ENCODE results near the gene RLN3.
A peak's percentile ranks its signal among the peaks of the same experiment; 100 is the strongest.
"Not testable (repeated sequence)": the region's sequence is repeated elsewhere in the genome, so short reads cannot be mapped to it uniquely, and the experiment has no call there.

Gene RLN3

DNA sequence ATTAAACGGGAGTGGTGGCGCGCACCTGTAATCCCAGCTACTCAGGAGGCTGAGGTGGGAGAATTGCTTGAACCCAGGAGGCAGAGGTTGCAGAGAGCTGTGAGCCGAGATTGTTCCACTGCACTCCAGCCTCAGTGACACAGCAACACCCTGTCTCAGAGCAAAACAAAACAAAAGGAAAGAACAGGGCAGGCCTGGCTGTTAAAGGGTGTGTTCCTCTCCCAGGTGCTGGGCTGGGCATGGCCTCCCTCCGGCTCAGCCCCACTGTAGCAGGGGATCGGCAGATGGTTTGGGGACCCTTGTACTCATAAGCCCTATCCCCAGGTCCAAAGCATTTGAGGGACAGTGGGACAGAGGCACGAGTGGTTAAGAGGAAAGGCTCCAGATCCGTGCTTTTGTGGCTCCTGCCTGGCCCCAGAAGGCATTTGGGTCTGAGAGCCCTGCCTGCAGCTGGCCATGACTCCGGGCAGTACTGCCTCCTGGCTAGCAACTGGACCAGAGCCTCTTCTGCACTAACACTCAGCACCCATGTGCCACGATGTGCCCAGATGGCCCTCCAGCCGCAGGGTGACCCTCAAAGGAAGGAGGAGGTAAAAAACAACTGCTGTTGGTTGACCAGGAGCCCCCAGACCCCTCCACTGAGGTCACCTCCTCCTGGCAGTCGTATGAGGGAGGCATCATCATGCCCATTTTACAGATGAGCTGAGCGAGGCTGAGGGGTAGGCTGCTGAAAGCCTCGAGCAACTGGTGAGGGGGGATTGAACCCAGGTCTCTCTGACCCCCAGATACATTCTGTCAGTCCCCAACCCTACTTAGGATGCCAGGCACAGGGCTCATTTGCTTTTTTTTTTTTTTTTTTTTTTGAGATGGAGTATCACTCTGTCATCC lies 31.8 kb upstream of the RLN3 start:
- no peak for DNase-seq

DNA sequence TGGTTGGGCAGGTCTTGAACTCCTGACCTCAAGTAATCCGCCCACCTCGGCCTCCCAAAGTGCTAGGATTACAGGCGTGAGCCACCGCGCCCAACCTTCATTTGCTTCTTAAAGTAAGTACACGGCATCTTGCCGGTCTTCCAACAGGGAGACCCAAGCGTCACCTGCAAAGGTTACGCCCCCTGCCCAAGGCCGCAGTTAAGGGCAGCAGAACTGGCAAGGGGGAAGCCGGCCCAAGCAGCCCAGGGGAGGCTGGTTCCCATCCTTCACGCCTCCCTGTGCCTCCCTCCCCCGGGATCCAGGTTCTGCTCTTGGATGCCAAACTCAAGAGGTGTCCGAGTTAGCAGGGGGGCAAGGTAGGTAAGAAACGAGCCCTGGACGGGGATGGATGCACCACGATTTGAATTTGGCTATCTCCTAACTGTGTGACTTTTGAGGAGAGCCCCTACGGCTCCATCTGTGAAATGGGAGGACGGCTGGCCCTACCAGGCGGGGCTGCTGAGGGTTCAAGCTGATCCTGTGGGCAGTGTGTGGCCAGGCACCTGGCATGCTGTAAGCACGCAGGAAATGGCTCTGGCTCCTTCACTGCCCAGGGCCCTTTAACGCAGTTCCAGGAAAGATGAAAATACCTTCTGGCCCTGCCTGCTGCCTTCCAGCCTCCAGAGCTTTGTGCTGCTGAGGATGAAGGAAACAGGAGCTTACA lies 30.9 kb upstream of the RLN3 start:
- DNase-seq: no peak

DNA sequence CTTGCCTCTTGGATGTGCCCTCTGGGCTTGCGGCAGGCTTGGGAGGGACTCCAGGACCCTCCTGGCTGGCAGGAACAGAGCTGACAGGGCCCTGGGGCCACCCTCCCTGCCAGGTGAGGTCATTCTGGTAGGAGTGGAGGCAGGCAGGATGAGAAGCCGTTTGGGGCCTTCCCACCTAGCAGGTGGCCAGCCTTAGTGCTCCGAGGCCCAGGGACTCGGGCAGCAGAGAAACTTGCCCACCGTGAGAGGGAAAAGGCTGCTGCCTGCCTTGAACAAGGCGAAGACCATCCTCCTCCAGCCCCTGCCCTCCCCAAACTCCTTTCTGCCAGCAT lies 30.4 kb upstream of the RLN3 start:
- no peak for DNase-seq

DNA sequence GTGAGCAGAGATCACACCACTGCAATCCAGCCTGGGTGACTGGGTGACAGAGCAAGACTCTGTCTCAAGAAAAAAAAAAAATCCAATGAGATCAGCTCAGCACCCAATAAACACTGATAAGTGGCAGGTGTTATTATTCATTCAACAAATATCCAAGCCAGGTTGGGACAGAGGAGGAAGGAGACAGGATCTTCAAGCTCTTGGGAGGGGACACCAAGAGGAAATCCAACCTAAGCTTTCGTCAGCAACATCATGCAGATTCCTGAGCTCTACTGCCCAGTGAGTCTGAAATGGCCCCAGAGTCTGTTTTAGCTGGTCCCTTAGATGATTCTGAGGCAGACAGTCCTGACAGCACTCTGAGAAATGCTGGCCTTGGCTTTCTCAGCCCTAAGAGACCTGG lies 29.5 kb upstream of the RLN3 start:
- DNase-seq: no peak

DNA sequence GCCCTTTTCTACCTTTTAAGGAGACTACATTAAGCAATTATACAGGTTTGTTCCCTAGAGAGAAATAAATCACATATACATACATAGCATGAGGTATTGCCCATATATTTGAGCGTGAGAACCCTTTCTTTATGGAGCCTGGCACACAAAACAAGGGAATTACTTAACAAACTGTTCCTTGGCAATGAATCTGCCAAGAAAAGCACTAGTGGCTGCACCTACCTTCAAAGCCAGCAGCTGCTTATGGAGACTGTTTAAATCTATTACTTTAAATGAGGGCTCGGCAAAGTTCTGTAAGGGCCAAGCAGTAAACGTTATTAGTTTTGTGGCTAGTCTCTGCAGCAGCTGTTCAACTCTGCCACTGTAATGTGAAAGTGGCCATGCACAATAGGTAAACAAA lies 28.9 kb upstream of the RLN3 start:
- DNase-seq: no peak

DNA sequence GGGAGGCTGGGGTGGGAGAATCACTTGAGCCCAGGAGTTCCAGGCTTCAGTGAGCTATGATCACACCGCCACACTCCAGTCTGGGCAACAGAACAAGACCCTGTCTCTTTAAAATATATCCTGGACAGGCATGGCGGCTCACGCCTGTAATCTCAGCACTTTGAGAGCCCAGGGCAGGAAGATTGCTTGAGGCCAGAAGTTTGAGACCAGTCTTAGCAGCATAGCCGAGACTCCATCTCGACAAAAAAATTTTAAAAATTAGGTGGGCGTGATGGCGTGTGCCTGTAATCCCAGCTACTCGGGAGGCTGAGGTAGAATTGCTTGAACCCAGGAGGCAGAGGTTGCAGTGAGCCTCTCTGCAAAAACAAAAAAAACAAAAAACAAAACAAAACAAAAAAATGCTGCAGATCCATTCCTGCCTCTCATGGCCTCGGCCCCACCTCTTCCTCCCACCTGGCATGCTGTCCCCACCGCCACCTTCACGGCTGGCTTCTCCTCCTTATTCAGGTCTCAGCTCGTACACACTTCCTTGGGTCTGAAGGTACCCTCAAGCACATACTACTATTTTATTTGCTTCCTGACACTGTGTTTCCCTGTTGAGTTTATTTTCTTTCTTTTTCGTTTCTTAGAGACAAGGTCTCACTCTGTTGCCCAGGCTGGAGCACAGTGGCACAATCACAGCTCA lies 27.1 kb upstream of the RLN3 start:
- no peak for DNase-seq

DNA sequence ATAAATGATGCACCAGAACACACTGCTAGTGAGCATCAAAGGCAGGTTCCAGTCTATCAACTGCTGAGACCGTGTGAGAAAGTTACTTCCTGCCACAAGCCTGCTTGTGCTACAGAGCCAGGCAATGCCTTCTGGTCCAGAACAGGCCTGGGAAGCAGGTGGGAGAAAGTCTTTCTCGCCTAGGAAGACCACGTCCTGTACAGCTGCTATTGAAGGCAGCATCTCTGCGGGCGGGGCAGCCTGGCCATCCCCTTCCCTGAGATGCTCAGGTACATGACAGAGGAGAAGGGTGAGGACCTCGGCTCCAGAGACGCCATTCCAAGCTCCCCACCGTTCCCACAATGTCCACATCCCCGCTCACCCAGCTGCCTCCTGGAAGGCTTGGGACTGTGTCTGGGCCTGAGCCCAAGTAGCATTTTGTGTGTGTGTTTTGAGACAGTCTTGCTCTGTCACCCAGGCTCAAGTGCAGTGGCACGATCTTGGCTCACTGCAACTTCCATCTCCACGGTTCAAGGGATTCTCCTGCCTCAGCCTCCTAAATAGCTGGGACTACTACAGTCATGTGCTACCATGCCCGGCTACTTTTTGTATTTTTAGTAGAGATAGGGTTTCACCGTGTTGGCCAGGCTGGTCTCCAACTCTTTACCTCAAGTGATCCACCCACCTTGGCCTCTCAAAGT lies 25.2 kb upstream of the RLN3 start:
- no peak for DNase-seq

DNA sequence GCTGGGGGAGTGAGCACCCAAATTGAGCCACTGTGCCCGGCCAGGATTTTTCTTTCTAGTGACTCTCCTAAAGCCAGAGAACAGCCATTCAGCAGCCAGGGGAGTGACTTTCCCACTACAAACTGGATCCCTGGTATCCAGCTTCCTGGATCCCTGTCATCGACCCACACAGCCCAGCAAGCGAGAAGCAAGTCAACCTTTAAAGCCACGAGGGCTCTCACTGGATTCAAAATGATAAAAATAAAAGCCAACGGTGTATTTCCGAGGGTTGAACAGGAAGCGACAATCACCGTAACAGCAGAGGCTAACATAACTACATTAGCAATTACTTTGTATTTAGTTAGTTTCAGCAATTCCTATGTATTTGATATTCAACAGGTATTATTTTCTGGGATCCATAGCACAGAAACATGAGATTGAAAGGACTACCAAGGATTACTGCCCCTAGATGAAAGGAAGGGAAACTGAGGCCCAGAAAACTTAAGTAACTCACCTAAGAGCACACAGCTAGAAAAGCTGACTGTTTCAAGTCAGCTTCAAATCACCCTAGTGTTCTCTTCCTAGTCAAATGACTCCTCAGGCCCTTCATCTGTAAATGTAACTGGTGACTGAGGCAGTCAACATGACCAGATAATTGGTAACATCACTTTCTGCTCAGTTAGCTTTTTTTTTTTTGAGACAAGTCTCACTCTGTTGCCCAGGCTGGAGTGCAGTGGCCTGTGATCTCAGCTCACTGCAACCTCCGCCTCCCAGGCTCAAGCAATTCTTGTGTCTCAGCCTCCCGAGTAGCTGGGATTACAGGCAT lies 24.5 kb upstream of the RLN3 start:
- DNase-seq: no peak

DNA sequence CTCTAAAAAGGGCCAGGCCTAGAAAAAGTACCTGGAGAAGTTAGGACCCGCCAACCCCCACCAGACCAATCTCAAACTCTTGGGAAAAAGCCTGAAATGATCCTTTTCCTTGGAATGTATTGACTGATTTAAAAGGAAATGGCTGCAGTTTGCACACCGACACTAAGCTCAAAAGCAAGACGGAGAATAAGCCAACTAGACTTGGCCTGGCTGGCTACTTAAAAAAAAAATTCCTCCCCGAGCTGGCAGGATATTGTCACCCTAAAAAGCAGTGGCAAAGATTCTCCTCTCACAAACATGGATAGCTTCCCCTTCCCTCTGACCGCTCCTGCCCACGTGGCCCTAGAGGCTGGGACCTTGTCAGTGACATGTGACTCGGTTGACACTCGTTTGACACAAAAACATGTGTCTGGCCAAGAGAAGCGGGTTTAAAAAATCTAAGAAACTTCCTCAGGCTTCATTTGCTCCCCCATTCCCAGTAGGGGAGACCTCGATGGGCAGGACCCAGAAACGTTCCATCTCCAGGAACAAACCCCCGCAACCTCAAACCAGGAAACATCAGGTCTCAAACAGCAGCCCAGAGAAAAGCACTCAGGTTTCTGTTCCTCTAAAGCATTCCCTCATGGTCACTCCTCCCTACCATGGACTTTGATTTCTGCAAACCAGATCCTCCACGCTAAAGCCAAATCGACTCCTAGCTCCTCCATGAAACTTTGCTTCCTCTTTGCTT lies 23.2 kb upstream of the RLN3 start:
- peak; percentile 55 to 62 for DNase-seq

DNA sequence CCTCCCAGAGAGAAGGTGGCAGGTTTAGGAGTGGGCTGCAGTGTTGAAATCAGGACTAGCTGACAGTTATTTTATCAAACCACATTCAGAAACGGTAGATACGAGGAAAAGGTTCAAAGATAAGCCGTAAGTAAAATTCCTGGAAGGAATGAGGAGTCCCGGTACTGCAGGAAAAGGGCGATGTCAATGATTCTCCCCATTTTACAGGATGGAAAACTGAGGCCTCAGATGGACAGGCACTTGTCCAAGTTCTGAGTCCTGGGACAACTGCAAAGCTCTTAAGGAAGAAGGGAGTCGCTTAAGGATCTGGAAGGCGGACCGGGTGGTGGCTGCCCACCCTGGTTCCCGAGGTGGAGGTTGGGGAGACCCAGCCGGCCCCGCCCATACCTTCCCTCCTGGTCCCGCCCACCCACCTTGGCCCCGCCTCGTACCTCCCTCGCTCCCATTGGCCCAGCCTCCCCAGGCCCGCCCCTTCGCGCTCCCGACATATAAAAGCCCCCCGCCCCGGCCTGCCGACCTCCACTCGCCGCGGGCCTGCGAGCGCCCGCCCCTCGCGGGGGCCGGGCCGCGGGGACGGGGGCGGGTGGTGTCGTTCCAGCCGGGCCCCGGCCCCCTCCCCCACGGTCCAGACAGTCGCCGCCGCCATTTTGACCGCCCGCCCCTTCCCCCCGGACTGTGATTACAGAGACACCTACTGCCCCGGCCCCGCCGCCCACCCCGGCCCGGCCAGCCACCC lies 22.4 kb upstream of the RLN3 start:
- DNase-seq: peak; percentile 54 to 64

DNA sequence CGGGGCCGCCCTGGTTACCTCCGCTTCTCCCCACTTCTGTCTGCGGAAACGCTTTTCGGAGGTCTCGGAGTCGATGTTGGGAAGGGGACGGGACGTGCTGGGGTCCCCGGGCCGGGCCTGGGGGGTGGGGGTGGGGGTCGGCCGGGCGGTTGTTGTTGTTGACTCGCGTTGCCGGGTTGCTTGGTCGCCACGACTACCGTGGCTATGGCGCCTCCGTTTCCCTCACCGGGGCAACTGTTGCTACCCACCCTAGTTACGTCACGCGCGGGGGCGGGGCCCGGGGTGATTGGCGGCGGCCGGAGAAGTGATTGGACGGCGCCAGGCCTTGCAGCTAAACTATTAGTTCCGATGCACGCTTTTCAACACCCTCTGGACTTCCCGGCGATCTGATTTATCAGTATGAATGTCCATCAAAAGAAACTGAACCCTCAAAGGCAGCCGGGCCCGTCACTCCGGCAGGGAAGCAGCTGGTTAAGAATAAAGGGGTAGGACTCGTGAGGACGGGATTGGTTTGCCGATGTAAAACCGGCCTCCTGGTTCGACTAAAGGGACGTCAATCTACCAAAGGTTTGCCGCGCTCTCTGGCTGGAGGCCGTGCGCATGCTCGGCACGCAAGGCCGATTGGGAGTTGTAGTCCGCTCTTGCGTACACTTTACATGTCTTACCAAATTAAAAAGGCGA lies 21.7 kb upstream of the RLN3 start, which contains the start of gene RFX1:
Gene RFX1 (minus strand): TSS at position 236 of the 681 bp plus-strand sequence. CDS start 12,477 bp downstream, outside the sequence.
- DNase-seq: peak; percentile 99

DNA sequence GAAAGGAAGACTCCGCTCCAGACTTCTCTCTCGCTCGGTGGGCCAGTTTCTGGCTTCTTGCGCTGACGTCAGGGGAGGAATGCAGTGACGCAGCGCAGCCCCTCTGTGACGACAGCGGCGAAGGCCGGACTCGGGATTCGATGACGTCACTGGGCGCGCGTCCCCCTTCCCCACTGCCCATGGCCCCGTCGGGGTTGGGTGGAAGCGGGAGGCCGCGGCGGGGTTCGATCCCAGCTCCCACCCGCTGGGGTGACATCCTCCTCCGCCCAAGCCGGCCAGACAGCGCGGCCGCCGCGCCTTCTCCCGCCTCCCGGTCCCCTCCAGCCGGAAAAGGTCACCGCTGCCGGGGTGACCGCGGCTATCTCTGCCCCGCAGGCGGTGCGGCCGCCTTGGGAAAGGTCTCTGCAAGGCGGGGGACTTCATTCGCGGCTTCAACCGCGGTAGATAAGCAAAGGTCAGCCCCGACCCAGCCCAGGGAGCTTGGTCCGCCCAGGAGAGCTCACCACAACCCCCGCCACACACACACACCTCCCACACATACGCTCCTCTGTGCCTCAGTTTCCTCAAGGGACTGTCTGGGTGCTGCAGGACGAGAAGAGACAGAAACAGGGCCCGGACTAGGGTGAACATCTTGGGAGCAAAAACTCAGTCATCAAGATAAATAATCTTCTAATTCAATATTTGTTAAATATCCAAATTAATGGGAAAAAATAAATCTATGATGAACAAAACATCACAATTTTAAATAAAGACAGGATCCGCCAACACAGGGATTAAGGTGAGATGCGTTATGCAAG lies 21.0 kb upstream of the RLN3 start:
- no peak for DNase-seq

DNA sequence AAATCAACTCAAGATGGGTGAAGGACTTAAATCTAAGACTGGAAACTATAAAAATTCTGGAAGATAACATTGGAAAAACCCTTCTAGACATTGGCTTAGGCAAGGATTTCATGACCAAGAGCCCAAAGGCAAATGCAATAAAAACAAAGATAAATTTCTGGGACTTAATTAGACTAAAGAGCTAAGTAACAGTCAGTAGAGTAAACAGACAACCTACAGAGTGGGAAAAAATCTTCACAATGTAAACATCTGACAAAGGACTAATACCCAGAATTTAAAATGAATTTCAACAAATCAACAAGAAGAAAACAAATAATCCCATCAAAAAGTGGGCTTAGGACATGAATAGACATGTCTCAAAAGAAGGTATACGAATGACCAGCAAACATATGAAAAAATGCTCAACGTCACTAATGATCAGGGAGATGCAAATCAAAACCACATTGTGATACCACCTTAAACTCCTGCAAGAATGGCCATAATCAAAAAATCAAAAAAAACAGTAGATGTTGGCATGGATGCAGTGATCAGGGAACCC lies 15.5 kb upstream of the RLN3 start:
- no peak for DNase-seq

DNA sequence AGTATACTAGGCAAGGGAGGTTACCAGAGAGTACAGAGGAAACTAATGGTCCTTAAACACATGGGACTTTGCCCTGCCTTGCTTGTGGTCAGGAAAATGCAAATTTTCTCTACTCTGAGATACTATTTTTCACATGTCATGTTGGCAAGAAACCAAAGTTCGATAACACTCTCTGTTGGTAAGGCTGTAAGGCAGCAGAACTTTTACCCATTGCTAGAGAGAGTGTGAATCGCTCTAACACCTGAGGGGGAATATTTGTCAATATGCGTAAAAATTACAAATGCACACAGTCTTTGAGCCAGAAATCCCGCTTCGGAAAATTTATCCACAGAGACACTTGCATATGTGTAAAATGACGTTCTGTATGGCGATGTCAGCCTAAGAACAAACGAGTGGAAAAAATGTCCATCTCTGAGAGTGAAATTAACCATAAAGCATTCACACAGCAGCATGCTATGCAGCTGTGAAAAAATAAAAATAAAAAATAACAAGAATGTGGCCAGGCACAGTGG lies 12.4 kb upstream of the RLN3 start:
- no peak for DNase-seq

DNA sequence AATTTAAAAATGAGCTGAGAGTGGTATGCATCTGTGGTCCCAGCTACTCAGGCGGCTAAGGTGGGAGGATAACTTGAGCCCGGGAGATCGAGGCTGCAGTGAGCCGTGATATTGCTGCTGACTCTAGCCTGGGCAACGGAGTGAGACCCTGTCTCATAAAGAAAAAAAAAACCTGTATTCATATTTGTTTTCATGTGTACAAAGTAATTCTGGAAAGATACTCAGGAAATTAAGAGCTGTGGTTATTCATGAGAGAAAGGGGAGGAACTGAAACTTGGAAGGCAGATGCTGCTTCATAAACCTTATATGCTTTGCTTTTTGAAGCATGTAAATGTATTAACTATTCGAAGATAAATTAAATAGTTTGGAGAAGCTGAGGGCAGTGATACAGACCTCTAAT lies 8.8 kb upstream of the RLN3 start:
- DNase-seq: no peak

DNA sequence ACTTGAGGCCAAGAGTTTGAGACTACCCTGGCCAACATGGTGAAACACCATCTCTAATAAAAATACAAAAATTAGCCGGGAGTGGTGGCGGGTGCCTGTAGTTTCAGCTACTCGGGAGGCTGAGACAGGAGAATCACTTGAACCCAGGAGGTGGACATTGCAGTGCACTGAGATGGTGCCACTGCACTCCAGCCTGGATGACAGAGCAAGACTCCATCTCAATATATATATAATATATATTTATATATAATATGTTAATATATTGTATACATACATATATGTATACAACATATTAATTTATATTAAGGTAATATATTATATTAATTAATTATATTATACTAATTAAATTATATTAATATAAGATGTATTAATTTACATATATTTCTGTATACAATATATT lies 8.2 kb upstream of the RLN3 start:
- DNase-seq: not testable (repeated sequence)

DNA sequence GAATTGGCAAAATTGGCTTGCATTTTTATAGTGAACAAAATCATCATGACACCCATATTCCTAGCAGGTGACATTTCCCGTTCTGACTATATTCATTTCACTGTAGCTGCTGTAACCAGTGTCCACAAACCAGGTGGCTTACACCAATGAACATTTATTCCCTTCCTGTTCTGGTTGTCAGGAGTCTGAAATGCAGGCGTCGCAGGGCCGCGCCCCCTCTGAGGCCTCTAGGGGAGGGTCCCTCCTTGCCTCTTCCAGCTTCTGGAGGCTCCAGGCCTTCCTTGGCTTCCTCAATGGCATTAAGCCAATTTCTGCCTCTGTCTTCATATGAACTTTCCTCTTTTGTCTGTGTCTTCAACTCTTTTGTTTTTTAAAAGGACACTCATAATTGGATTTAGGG lies 6.5 kb upstream of the RLN3 start:
- DNase-seq: no peak

DNA sequence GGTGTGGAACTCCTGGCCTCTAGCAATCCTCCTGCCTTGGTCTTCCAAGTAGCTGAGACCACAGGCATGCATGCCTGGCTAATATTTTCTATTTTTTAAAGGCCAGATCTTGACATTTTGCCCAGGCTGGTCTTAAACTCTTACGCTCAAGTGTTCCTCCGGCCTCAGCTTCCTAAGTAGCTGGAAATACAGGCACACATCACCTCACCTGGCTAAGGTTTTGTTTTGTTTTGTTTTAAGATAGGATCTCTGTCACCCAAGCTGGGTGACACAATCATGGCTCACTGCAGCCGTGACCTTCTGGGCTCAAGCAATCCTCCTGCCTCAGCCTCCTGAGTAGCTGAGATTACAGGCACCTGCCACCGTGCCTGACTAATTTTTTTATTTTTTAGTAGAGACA lies 5.5 kb upstream of the RLN3 start:
- no peak for DNase-seq
